GM21447 (cell line): ENCODE results near the gene ANXA6.

Source experiments
- ATAC-seq: cut with Tn5 transposase; IDR thresholded peaks from one replicate; pipeline ENCODE4 v1.9.1; 2021; ENCODE audit not compliant: unreplicated experiment

ANXA6 gene

DNA sequence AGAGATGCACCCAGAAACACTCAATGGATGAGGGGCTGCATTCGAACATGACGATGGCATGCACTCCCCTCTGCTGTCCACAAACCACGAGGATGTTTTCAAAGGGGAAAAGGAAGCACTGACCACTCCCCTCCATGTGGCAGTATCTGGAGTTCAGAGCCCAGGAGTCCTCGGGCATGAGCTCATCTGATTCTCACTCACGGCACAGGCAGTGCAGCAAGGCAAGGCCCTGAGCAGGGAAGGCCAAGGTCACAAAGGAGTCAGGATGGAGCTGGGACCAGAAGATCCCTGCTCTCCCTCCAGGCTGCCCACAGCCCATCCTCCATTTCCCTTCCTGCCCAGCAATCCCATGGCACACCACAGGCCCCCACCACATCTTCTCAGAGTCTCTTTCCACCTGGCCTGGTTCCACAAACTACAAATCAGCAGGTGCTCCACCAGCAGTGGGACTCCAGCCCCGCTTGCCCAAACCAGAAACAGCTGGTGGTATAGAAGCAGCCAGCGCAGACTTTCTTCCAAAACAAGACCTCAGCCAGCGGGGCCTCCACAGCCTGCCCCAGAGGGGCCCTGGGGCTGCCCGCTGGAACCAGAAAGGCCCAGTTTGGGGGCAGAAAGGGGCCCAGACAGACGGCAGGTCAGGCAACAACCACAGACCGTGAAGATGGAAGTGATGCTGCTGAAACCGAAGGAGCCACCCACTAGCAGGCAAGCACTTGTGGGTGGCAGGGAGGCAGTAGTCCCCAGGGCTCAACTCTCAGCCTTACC is 89.0 kb downstream of the ANXA6 start:
- ATAC-seq = peak; percentile 57

DNA sequence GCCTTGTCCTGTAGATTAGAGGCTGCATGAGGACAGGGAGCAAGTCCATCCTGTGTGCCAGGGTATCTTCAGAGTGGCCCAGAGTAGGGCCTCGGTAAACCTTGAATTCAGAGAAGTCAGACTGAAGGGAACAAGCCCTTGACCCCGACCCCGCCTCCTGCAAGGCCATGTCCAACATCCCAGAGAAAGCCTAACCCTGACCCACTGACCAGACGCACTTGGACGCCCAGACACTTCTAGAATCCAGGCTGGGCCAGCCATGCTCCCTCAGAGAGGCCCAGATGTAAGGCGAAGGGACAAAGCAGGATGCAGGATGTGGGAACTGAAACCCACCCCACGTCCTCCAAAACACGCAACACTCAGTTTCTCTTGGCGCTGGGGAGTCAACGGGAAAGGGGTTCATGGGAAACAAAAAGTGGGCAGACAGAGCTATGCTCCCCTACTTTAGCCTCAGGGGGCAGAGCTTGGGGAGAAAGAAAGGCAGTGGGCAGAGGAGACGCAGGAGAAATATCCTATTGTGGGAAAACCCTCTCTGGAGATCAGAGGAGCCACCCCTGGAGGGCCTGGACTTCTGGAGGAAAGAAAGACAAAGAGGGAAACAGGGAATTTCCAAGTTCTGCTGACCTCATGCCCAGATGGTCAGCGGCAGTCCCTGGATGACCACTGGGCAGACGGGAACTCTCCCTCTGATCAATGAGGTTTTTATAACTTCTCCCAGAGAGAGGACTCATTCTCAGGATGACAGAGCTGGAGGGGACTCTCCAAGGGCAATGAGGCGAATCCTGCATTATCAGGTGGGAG is 89.7 kb downstream of the ANXA6 start:
- ATAC-seq = peak; percentile 12

DNA sequence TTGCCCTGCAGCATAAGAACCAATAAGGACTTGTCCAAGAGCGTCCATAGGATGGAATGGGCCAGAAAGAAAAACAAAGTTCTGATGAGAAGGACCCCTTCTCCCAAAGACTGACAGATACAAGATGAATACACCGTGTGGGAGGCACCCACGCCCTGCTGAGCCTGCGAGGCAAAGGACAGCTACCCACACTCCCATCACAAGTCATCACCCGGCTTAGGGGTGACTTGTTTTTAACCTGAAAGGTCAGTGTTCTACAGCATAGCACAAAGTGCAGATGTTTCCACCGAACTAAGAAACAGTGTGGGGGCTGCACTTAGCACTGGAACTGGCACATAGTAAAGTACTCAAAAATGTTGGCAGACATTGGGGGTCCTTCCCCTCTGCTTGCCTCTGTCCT is 90.7 kb downstream of the ANXA6 start:
- no peak for ATAC-seq

DNA sequence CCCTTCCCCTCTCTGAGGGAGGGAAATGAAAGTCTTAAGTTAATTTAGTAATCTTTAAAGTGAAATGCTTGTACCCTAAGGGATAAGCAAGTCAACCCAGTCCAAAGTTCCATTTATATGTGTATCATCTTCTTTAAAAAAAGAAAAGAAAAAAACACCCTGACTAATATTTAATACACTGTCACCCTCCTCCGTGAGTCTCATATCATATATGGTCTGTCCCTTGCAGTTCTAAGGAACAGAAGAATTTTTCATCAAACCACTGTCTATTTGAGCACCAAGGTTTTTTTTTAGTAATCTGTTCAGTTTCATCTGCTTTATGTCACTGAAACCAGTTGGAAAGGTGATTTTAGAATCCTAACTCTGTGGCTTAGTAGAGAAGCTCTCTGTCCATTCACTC is 92.0 kb downstream of the ANXA6 start:
- no peak for ATAC-seq

DNA sequence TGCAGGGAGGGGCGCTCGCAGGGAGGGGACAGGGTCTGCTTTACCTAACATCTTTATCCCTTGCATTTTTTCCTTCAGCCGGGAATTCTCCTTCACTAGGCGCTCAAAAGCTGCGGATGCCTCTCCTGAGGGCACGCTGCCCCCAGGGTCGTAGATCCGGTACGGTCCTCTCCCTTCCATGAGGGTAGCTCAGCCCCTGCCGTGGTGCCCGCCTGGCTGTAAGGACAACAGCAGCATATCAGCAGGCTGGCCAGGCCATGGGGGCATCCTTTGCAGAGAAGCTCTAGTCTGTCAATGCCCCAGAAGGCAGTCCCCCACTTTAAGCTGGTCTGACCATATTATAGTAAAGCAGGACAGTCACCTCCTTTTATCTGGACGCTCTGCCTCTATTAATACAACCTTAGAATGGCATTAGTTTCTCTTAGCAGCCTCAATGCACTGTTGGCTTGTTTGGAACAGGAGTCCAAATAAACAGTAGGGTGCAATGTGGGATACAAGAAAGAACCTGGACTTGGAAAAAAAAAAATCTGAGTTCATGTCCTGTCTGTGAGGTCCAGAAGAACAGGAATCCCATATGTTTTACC is 92.6 kb downstream of the ANXA6 start:
- no peak for ATAC-seq

DNA sequence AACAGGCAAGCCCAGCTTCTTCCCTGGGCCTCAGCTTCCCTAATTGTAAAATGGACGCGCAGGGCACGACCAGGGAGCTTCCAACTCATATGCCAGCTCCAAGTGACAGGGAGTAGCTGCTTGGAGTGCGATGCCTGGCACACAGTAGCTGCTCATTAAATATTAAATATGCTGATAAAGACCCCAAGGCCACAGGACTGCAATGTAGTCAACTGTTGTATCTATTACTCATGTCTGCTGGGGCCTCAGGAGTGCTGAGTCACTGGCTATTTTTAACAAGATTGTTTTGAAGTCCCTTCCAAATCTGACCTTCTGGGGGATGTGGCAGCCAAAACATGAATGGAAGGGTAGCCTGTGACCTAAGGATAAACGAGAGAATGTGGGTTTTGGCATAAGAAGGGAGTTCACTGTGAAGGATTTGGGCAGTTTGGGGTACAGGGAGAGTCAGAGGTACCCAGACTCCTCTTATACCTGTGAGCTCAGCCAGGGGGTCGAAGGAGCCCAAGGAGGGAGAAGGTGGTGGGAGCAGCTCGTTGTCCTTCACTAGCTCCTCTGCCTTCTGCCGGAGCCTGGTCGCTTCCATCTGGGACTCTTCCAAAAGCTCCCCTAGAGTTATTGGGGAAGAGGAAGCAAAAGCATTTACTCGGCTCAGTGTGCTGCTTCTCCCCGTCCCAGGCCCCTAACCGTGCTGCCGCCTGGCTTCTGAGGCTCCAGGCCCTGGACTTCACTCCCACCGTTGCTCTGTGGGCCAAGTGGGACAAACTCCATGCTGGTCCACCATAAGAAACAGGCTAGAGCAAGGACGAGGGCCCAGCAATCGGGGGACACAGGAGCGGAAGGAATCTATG is 94.2 kb downstream of the ANXA6 start:
- ATAC-seq = no peak

DNA sequence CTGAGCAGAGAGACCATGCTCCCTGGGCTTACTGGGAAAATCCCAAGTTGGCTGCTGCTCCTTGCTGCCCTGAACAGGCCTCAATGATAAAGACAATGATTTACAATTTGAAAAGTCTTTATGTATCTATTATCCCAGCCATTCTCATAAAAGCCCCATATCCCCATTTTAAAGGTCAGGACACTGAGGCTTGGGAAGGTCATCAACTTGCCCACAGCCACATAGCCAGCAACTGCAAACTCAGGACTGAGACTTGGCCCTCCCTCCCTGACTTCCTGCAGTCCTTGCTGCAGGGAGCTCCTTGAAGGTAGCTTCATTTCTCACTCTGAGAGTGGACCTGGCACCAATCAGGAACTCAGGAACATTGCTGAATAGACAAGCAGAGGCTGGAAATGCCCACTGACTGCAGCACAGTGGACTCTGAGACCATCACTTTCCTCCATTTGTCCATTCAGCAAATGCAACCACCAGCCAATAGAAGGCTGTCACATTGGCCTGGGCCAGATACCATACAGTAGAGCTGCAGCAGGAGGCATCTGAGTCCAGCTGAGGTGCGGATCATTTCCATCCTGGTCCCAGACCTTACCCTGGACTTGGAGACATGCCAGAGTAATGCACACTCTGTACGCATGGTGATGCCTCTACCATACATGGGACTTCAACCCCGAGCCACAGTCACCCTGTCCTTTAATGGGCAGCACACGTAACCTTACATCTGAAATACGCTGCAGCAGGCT is 95.0 kb downstream of the ANXA6 start:
- ATAC-seq = no peak

DNA sequence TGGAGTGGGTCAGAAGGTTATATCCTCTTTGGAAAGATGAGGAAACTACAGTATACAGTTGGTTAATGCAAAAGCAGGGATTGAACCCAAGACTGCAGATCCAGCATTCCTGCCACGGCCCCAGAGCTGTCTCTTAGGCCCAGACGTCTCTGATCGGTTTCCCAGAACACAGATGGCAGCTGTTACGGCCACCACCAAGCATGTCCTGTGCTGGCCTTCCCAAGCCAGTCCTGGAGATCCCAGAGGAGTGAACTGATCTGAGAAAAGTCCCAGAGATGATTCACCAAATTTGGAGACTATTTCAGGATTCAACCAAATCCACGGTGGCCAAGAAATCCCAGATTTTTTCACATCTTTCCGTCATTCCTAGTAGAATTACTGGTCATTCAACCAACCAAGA is 96.8 kb downstream of the ANXA6 start:
- ATAC-seq = no peak

DNA sequence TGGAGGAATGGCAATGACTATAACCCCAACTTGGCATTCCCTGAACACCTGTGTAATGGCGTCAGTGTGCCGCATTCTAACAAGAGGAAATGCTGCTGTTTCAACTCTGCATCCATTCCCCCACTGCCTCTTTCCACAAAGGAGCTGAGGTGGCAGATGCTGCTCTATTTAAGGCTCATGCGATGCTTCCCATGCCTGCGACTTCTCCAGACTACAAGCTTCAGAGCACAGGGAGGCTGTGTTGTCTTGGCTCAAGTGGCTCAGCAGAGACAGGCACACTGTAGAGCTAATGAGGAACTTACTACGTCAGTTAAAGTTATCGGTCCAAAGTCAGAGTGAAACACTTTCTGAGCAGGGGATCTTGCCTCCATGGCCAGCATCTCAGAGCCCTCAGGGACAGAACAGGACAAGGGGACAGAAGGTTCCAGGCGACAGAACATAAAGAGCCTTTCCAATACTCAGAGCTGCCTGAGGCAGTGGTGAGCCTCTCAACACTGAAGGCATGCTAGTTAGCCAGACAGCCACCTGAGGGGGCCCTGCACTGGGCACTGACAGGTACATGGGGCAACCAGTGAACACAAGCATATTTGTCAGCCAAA is 98.6 kb downstream of the ANXA6 start:
- ATAC-seq = no peak

DNA sequence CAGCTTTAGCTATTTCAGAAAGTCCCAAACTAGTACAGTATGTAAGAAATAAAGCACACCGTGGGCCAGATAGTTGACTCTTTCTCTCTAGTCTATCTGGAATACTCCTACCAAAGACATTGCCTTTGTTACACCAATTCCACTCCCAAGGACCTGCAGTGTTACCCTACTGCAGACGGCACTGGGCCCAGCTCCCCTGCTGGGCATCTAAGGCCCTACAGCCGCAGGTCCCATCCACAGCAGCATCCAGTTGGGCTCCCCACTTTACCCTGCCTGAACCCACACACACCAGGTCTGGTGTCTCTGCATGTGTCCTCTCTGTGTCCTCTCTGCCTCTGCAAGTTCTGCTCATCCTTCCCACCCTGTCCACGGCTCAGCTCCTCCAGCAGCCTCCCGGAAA is 99.3 kb downstream of the ANXA6 start:
- no peak for ATAC-seq

DNA sequence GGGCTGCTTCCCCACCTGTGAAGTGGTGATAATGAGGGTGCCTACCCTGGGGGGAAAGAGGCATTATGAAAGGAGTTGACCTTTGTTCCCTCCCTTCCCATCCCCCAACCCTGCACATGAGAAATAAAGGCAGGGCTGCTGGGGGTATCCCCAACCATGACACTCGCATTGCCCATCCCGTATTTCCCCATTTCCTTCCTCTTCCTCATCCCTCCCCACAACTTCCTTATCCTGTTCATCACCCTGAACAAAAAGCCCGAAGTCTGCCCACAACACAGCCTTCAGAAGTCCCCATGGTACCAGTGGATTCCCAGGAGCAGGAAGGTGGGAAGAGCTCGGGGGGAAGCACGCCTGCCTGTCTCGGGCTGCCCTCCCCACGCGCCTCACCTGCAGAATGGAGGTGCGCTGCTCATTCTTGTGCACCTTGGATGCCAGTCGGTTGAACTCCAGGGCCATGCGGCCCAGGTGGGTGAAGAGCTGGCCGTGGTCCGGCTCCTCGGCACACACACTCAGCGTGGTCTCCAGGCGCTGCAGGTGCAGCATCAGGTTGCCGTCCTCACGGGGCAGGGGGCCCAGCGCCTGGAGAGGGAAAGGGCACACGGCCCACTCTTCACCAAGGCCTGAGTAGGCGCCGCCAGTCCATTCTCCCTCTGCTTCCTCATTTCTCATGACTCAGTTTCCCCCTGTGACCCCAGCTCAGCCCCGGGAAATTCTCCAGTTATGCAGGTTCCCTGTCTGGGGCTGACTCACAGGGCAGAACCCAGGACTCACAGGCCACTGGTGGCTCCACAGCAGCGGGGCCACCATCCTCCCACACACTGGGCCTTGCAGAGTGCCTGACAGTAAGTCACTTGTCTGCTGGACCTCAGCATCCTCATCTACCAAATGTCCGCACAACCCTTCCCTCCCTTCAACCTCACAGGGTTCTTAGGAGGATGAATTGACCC is 100.9 kb downstream of the ANXA6 start:
- ATAC-seq = no peak

DNA sequence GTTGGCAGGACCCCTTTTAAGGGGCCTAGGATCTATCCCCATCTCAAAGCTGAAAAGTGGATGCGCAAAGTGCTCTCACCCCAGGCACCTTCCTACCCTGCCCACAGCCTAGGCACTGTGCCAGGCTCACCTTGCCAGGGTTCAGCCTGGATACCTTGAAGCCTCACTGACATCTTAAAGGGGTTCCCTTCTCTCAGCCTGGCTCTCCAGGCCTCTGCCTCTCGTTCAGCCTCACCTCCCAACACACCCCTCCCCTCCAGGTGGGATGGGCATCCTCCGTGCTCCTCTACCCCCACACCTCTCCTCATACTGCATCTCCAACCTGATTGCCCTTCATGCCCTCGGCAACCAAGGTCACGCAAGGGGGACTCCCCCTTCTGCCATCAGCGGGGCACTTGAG is 102.2 kb downstream of the ANXA6 start:
- ATAC-seq = no peak

DNA sequence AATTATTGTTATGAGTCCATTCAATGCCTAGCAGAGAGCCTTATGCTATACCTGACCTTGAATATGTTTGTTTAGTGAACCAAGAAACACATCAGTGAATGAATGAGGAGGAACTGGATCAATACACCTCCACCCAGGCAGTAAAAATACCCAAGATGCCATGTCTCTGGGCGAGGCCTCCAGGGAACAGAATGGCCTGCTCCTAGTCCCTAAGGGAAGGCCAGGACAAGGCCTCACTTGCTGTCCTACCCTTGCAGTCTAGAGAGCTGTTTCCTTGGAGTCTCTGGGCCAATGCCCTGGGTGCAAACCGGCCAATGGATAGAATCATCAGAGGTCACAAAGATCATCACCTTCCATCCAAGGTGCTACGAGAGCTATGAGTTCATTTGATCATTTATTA is 102.9 kb downstream of the ANXA6 start:
- ATAC-seq = no peak

DNA sequence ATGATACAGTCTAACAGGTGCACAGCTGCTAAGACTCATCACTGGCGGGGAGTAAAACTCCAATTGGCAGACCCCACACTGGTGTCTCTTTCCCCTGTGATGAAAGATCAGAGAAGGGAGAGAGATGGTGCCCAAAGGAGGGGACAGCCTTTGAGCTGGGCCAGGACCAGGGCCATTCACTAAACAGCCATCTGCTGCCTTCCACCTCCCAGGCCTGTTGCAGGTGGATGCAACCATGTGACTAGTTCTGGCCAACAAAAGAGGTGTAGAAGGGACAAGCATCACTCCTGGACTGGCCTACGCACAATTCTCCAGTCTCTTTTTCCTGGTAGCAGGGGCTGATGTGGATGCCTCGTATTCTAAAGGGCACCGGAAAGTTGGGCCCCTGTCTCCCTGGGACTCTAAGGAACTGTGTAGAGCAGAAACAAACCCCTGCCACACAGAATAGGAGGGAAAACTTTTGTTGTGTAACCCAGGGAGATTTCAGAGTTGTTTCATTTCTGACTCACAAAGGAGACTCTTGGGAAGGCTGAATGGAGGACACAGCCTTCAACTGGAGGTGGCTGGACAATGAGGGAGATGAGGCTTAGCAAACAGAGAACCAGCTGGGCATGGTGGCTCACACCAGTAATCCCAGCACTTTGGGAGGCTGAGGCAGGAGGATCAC is 103.7 kb downstream of the ANXA6 start:
- no peak for ATAC-seq

DNA sequence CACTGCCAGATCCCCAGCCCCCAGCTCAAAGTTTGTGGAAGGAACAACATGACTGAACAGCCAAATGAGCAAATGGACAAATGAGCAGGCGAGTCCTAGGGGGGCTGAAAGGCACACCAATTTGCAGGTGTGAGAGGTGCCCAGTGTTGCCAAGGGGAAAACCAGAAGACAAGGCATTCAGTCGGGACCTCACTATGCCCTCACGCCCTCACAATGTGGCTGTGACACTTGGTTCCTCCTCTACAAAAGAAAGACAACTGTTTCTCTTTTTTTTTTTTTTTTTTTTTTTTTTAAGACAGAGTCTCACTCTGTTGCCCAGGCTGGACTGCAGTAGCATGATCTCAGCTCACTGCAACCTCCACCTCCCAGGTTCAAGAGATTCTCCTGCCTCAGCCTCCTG is 104.7 kb downstream of the ANXA6 start:
- no peak for ATAC-seq

DNA sequence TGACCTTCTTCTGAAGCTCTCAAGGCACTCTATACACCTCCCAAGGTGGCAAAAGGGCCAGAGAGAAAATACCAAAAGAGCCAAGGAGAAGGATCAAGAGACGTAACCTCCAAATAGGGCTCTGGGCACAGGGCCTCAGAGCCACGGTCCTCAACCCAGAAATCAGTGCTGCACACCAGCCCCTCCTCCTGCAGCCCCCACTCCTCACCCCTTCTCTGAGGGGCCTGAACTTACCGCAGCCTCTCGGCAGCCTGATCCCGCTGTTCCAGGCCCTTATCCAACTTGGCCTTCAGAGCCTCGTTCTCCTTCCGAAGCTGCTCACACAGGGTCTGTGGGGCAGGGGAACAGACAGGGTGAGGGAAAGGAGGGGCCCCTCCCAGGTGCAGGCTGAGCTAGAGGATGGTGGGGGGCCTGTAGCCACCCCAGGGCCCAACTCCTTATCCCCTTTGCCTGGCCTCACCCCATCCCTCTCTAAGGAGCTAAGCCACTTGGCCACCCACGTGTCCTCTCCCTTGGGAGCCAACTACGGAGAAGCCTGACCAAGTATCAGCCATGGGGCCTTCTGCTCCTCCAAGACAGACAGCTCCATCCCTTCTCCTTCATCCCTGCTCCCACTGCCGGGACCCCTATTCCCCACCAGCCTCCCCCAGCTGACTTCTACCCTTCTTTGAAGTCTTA is 105.5 kb downstream of the ANXA6 start:
- ATAC-seq = no peak

DNA sequence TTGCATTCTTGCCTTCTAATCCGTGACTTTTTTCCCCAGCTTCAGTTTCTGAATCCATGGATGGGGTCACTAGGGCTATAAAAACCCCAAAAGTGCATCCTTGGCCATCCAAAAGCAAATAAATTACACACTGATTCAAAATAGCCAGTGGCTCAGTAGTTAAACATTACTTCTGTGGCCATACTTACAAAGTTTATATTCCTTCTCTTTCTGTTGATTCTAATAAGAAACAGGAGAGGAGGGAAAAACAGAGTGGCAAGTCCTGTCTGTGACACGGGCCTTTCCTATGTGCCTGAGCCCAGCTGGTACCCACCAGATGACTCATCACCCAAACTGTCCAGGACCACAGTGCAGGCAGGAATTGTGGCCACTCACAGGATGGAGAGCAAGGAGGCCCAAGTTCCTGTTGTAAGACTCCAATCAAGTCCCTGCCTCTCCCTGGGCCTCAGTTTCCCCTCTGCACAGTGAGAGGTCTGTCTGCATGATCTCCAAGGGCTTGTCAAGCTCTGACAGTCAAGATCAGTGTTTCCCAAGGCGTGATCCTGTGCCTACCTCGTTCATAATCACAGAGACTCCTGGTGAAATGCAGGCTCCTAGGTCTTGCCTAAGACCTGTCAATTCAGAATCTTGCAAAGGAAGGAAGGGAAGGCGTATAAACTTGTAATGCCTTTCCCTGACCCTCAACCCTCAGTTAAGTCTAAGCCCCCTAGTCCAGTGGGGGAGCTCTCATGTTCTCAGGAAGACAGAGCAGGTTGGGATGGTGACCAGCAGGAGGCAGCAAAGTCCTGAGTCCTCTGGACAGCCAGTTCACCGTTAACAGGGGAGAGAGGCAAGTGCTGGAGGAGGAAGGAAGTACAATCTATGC is 106.3 kb downstream of the ANXA6 start:
- peak; percentile 79 for ATAC-seq
